Activated CD4-positive, alpha-beta T cell treated with anti-CD3 and anti-CD28 coated beads, Interleukin-2, amount 50 U/mL, for 24 hours (primary cell): ENCODE measurements around the gene ERN1.

Experiments
- DNase-seq, 2 donors: peaks; one replicate each; pipeline ENCODE4 v3.0.0-alpha.2; 2020; ENCODE audit warnings: low read depth in 1 of 2, low spot score in 1 of 2

Gene ERN1

GRCh38 chr17:64006361-64007088 is 123.4 kb downstream of the ERN1 start:
- DNase-seq = no peak

DNA sequence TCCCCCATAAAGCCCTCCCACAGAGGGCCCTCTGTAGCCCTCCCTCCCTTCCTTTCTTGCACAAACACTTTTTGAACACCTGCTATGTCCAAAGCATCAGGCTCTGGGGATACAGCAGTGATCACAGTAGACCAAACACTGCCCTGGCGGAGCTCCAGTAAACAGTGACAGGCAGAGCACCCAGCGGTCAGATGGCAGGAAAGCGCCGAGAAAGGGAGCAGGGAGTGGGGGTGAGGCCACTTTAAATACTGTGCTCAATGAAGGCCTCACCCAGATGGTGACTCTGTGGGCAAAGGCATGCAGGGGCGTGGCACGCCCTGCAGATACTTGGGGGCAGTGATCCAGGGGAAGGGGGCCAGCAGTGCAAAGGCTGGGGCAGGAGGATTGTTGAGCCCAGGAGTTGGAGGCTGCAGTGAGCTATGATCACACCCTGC is 124.2 kb downstream of the ERN1 start:
- no peak for DNase-seq

DNA sequence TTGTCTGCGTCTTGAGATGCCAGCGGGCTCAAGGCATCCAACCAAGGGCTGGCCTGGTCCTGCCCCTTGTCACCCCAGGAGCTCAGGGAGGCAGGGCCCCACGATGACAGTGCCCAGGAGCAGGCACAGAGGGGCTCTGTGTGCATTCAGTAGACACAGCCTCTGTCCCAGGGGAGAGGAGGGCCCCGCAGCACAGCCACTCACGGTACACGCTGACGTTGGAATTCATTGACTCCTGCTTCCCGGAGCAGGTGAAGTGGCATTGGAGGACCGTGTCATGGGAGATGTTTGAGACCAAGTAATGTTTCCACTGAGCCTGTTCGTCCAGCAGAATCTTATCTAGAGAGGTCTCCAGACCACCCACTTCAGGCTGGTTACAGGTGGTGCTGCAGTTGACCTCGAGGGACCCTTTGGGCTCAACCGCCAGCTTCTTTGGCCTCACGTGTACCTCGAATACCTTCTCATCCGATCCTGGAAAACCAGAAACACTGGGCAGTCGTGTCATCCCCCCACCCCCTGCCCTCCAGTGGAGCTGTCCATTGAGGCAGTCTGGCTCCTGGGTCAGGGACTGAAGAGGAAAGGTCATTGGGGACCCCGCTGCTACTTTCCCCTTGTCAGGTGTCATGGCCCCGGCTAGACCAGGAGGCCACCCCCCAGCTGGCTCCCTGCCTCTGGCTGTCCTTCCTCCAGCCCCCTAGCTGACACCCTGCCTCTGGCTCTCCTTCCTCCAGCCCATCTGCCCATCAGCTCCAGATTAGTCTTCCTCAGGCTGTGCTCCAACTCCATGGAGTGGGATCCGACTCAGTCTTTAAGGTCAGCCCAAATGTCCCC is 124.8 kb downstream of the ERN1 start:
- no peak for DNase-seq

GRCh38 chr17:64004218-64004770 is 125.7 kb downstream of the ERN1 start:
- no peak for DNase-seq

DNA sequence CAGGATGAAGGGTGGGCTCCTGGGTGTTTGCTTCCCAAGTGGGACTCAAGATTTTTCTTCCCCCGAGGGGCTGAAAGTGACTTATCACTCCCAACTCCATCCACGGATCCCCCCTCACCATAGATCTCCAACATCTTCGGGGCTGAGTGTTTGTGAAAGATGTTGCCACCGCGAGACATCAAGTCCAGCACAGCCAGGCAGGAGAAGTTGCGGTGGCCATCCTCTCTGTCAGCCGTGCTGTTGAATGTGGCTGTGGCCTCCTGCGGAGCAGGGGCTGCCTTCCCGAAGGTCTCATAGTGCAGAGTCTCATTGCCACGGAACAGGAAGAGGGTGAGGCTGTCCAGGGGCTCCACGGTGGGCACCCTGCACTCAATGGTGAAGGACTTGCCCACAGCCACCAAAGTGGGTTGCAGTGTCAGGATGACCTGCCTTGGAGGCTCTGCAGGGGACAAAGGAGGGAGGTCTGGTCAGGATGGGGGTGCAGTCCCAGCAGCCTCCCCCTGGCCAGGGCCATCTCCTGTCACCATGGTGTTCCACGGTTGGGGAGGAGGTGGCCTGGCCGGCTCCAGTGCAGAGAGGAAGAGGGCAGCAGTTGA is 126.3 kb downstream of the ERN1 start:
- DNase-seq = no peak

GRCh38 chr17:64002658-64003525 is 127.1 kb downstream of the ERN1 start:
- DNase-seq = no peak

- no peak for DNase-seq
Observed at GRCh38 chr17:64001763-64002529, 128.0 kb downstream of the ERN1 start.

DNA sequence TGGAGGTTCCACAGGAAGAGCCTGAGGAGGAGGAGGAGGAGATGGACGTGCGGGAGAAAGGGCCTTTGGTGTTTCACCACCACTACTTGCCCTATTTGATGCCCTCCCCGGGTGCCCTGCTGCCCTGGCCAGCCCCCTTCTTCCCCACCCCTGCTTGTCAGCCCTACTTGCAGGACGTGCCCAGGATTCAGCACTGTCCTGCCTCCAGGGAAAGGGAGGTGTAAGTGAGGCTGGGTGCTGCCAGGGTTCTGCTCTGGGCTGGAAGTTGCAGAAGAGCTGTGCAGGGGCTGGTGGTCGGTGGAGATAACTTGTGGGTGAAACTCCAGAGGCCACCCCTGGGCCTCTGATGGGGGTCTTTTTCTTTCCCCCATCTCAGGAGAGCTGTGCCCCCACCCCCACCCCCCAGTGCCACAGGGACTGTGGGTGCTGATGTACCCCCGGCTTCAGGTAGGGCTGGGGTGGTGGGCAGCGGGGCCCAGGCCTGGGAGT is 128.8 kb downstream of the ERN1 start:
- no peak for DNase-seq

DNA sequence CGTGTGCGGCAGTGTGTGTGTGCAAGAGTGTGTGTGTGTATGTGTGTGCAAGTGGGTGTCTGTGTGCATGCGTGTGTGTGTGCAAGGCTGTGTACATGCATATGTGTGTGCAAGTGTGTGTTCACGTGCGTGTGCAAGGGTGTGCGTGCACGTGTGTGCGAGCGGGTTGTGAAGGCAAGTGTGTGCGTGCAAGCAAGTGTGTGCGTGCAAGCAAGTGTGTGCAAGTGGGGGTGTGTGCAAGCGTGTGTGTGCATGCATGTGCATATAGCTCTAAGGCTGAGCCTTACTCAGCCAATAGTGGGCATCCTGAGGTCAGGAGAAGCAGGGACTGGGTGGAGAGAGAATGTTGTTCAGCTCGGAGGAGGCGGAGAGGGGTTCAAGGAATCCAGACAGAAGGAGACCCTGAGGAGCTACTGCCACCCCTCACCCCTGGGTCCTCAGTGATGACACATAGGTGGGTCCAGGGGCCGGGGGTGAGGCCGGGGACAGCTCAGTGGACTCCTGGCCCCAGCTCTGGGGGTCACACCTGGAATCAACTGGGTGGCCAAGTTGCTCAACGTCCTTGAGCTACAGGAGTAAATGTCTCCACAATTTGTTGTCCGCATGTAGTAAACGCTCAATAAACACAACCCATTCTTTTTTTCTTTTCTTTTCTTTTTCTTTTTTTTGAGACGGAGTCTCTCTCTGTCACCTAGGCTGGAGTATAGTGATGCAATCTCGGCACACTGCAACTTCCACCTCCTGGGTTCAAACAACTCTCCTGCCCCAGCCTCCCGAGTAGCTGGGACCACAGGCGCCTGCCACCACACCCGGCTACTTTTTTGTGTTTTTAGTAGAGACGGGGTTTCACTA is 130.0 kb downstream of the ERN1 start:
- no peak for DNase-seq

DNA sequence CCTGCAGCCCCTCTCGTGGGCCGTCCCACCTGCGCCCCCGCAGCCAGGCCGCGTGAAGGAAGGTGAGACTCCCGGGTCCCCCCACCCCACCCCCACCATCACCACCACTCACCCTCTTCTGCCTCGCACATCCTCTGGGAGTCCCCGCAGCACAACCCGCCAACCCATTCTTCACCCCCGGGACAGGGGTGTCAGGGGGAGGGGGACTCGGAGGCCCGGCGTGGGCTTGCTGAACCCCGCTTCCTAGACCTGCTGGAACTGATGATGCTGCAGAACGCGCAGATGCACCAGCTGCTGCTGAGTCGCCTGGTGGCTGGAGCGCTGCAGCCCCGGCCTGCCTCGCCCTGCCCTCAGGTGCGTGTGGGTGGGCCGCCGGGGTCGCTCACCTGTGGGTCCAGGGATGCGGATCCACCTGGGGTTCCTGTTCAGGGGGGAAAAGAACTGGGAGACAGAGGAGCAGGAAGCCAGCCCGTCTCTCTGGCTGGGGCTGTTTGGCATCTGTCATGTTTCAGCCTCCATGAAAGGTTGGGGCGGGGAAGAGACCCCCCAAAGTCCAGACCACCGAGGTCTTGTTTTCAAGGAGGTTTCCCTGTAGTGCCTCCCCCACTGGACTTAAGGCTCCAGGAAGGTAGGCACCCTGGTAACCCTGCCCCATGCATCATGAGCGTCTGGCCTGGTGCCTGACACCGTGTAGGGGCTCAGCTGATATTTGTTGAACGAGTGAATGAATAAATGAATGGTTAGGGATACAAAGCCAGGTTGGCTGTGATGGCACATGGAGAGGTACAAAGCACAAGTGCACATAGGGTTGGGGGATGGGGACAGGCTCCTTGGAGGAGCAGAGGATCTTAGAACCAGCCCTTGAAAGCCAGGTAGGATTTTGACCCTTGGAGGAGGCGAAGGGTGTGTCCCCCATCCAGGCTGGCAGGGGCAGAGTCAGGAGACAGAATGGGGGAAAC is 130.9 kb downstream of the ERN1 start:
- DNase-seq = no peak

DNA sequence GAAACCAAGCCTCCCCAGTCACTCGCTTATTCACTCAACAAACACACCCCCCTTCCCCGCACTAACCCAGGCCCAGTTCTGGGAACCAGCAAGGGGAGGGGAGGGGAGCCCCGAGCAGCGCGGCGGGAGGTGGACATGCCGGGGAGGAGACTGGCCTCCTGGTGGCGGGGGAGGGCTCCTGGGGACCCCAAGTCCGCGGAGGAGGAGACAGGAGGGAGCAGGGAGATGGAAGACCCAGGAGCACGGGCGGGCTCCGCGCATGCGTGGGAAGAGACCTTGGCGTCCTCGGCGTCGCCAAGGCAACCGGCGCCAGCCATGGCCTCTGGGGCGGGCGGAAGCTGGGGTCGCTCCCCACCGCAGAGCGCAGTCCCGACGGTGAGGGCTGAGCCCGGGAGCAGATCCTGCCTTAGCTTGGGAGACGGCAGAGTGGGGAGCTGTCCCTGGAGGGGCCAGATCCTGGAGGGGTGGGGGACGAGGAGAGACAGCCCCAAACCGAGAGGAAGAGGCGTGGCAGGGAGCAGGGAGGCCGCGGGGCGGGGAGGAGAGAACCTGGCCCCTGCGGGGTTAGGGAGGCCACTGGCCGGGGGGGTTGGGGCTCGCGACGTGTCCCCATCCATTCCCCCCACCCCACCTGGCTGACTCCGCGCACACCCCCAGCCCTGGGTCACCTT is 131.8 kb downstream of the ERN1 start, which contains the start of gene PRR29:
Gene PRR29 (plus strand): TSS at position 302 of the 671 bp plus-strand sequence. CDS start 14 bp downstream, at position 316.
- DNase-seq = peak; percentile 50 to 60

- DNase-seq = no peak
Observed at GRCh38 chr17:63997341-63998048, 132.4 kb downstream of the ERN1 start.

GRCh38 chr17:63996430-63997182 is 133.3 kb downstream of the ERN1 start:
- no peak for DNase-seq

DNA sequence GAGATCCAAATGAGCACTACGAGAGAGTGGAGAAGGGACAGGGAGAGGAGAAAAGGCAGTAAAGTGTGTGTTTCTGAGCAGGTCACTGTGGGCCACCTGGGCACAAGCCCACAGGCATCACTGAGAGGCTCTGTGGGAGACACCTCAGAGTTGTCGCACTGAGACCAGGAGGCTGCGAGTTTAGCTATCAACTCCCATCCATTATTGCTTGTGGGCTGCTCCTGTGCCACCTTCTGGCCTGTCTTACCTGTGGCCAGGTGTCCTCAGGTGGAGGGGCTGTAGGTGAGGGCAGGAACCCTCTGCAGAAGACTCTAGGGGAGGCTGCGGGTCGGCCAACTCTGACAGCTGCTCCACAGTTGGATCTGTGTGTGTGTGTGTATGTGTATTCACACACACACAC is 134.3 kb downstream of the ERN1 start:
- DNase-seq = no peak

DNA sequence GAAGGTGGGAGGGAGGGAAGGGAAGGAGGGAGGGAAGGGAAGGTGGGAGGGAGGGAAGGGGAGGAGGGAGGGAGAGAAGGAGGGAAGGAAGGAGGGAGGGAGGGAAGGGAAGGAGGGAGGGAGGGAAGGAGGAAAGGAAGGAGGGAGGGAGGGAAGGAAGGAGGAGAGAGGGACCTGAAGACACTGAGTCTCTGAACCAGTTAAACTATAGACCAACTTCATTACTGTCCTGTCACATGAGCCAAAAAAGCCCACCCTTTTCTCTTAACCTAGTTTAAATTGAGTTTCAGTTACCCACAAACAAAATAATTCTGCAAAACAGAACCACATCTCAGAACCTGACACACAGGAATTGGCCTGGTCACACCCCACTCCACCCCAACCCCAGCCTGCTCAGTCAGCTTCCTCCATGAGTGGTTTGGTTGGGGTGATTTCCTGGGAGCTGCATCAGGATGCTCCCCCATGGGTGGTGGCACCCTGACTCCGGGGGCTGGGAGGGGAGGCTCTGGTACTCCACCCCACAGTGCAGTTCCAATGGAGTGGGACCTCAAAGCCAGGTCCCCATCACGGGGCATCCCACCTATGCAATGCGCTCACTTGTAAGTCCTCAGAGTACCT is 136.5 kb downstream of the ERN1 start:
- no peak for DNase-seq
